Large intestine (tissue), 12 donors: Measurements from ENCODE around the gene SCIMP. TPM values are rescaled to one million over a fixed set of nuclear protein-coding genes. Genes with fewer than 3 reads are reported as not detected.

Experiments used
- DNase-seq, 2 donors: peaks; one replicate each; pipeline versions ENCODE4 v3.0.0 to v3.0.0-alpha.2; 2013
- H3K27ac ChIP-seq: one replicate; pipeline ENCODE4 v1.5.1; 2013; ENCODE audit warnings: low read length
- H3K27me3 ChIP-seq: 2 replicates; pipeline ENCODE4 v1.6.1; 2013; ENCODE audit warnings: low read length; ENCODE audit not compliant: control insufficient read depth, insufficient read depth
- H3K36me3 ChIP-seq: 2 replicates; pipeline ENCODE4 v1.6.1; 2013; ENCODE audit warnings: low read length; ENCODE audit not compliant: control insufficient read depth, insufficient read depth
- H3K4me1 ChIP-seq: one replicate; pipeline ENCODE4 v1.6.1; 2013; ENCODE audit warnings: low read length; ENCODE audit not compliant: control insufficient read depth, insufficient read depth
- H3K4me3 ChIP-seq: one replicate; pipeline ENCODE4 v1.5.1; 2013; ENCODE audit warnings: low read length
- H3K9me3 ChIP-seq: one replicate; pipeline ENCODE4 v1.6.1; 2013; ENCODE audit warnings: mild to moderate bottlenecking, low read depth, low read length, moderate library complexity; ENCODE audit not compliant: control insufficient read depth
- WGBS: methylation state at CpG from one replicate; pipeline ENCODE4 v1.1.5; 2013; ENCODE audit warnings: low lambda C conversion rate; ENCODE audit not compliant: insufficient coverage; 5-methylcytosine and 5-hydroxymethylcytosine counted together
- long read RNA-seq, 11 donors: transcript quantifications; one replicate each; lab custom pipeline, GENCODE V29; 2026
- polyA plus RNA-seq: library from polyadenylated mRNA; unstranded; fragments of 120-200 nt; gene quantifications from one replicate; pipeline ENCODE4 v1.2.1, GENCODE V29; 2013

SCIMP gene
- polyA plus RNA-seq: 4.1 TPM
- long read RNA-seq, donor 1, partial matches to known transcripts: 0 of 2 reads
- long read RNA-seq, donor 1, other reads (novel, unspliced or antisense): 0 of 2 reads
- long read RNA-seq, donor 2, transcript SCIMP-201 (5 exons, 1,173 nt): major isoform, 5 of 6 reads
- long read RNA-seq, donor 2, partial matches to known transcripts: 0 of 6 reads
- long read RNA-seq, donor 2, other reads (novel, unspliced or antisense): 0 of 6 reads
- long read RNA-seq, donor 3: 0 reads
- long read RNA-seq, donor 4: 0 reads
- long read RNA-seq, donor 5, partial matches to known transcripts: 0 of 1 reads
- long read RNA-seq, donor 5, other reads (novel, unspliced or antisense): 0 of 1 reads
- long read RNA-seq, donor 6, partial matches to known transcripts: 0 of 2 reads
- long read RNA-seq, donor 6, other reads (novel, unspliced or antisense): 0 of 2 reads
- long read RNA-seq, donor 7: 0 reads
- long read RNA-seq, donor 8, partial matches to known transcripts: 12 of 55 reads
- long read RNA-seq, donor 8, other reads (novel, unspliced or antisense): 39 of 55 reads
- long read RNA-seq, donor 9: 0 reads
- long read RNA-seq, donor 10, partial matches to known transcripts: 0 of 3 reads
- long read RNA-seq, donor 10, other reads (novel, unspliced or antisense): 0 of 3 reads
- long read RNA-seq, donor 11: 0 reads

- Histone ChIP-seq H3K27me3 (no peaks in the 10 kb centered on the region), H3K4me1 (no peaks in the 10 kb centered on the region), H3K27ac (no peak within 1 kb of the TSS), H3K36me3 (peaks cover 4% of the 10 kb centered on the region), H3K4me3 (peak within 1 kb of the TSS; percentile 15), H3K9me3 (peaks cover 3% of the 10 kb centered on the region)
- WGBS: 100% methylated on average over 2 of the region's 19 CpGs
- DNase-seq: no peak
Observed at GRCh38 chr17:5234645-5235576, at the start of gene SCIMP. SCIMP (minus strand) TSS chr17:5234860; CDS start chr17:5234755, 105 bp downstream.

GRCh38 chr17:5283571-5284315 lies 49.1 kb upstream of the SCIMP start:
- Histone ChIP-seq H3K36me3 (no peaks in the 10 kb centered on the region), H3K27me3 (no peaks in the 10 kb centered on the region), H3K27ac (no peak overlapping the region), H3K4me1 (peaks cover 6% of the 10 kb centered on the region), H3K4me3 (no peak overlapping the region), H3K9me3 (no peaks in the 10 kb centered on the region)
- DNase-seq: peak in 1 of 2 donors; percentile 14
- 50% methylated on average over 1 of the region's 5 CpGs for WGBS

- Histone ChIP-seq H3K27ac (peak overlapping the region; percentile 34), H3K9me3 (no peaks in the 10 kb centered on the region), H3K4me1 (peaks cover 6% of the 10 kb centered on the region), H3K4me3 (peak overlapping the region; percentile 61), H3K36me3 (no peaks in the 10 kb centered on the region), H3K27me3 (no peaks in the 10 kb centered on the region)
- DNase-seq: peak in 1 of 2 donors; percentile 11
- no CpG with 5 or more reads among the region's 34 CpGs for WGBS
Observed at GRCh38 chr17:5282642-5283217, 48.1 kb upstream of the SCIMP start.

GRCh38 chr17:5281814-5282641 lies 47.4 kb upstream of the SCIMP start, which contains the start of gene RABEP1:
RABEP1 (plus strand) TSS chr17:5282284; CDS start chr17:5282487, 203 bp downstream.
- no CpG with 5 or more reads among the region's 98 CpGs for WGBS
- Histone ChIP-seq H3K4me3 (peak within 1 kb of the TSS; percentile 67), H3K4me1 (peaks cover 6% of the 10 kb centered on the region), H3K27me3 (no peaks in the 10 kb centered on the region), H3K27ac (peak within 1 kb of the TSS; percentile 47), H3K9me3 (no peaks in the 10 kb centered on the region), H3K36me3 (no peaks in the 10 kb centered on the region)
- DNase-seq: peak; percentile 86 to 91

- no CpG with 5 or more reads among the region's 6 CpGs for WGBS
- H3K27ac ChIP-seq: no peak overlapping the region
- no peaks in the 10 kb centered on the region for H3K36me3 ChIP-seq
- H3K4me1 ChIP-seq: no peaks in the 10 kb centered on the region
- no peak for DNase-seq
- H3K4me3 ChIP-seq: no peak overlapping the region
- H3K27me3 ChIP-seq: no peaks in the 10 kb centered on the region
- H3K9me3 ChIP-seq: no peaks in the 10 kb centered on the region
Observed at GRCh38 chr17:5272322-5272721, 37.7 kb upstream of the SCIMP start.

GRCh38 chr17:5269241-5269960 lies 34.7 kb upstream of the SCIMP start:
- no peaks in the 10 kb centered on the region for H3K9me3 ChIP-seq
- H3K4me3 ChIP-seq: no peak overlapping the region
- 100% methylated on average over 1 of the region's 4 CpGs for WGBS
- no peak for DNase-seq
- H3K27me3 ChIP-seq: no peaks in the 10 kb centered on the region
- peaks cover 3% of the 10 kb centered on the region for H3K4me1 ChIP-seq
- no peaks in the 10 kb centered on the region for H3K36me3 ChIP-seq
- no peak overlapping the region for H3K27ac ChIP-seq

- H3K27me3 ChIP-seq: no peaks in the 10 kb centered on the region
- H3K36me3 ChIP-seq: no peaks in the 10 kb centered on the region
- H3K4me1 ChIP-seq: peaks cover 3% of the 10 kb centered on the region
- WGBS: no CpG with 5 or more reads among the region's 3 CpGs
- H3K4me3 ChIP-seq: no peak overlapping the region
- DNase-seq: peak in 1 of 2 donors; percentile 57
- H3K27ac ChIP-seq: no peak overlapping the region
- H3K9me3 ChIP-seq: no peaks in the 10 kb centered on the region
Observed at GRCh38 chr17:5264893-5265292, 30.2 kb upstream of the SCIMP start.

- H3K27me3 ChIP-seq: no peaks in the 10 kb centered on the region
- WGBS: no CpG with 5 or more reads among the region's 6 CpGs
- H3K9me3 ChIP-seq: no peaks in the 10 kb centered on the region
Observed at GRCh38 chr17:5263441-5263840, 28.8 kb upstream of the SCIMP start.

More at GRCh38 chr17:5263441-5263840, 28.8 kb upstream of the SCIMP start:
- Histone ChIP-seq H3K27ac (no peak overlapping the region), H3K4me3 (no peak overlapping the region), H3K4me1 (peaks cover 3% of the 10 kb centered on the region), H3K36me3 (no peaks in the 10 kb centered on the region)
- no peak for DNase-seq
